Measurements from ENCODE around the gene PSAPL1. TPM values are rescaled to one million over a fixed set of nuclear protein-coding genes. Genes with fewer than 3 reads are reported as not detected.

Gene PSAPL1
- total RNA-seq, 4 donors from 2014 or later, result not detected

- Histone ChIP-seq H3K9me3 (peaks cover 0 to 4% of the 10 kb centered on the region in 2 donors), H3K4me3 (no peak overlapping the region), H3K27ac (no peak overlapping the region), H3K27me3 (no peaks in the 10 kb centered on the region), H3K36me3 (no peaks in the 10 kb centered on the region), H3K4me1 (no peaks in the 10 kb centered on the region)
- intact Hi-C loops (cut with DNase I; ENCODE audit: low total_unique reads) (no loop called here), in situ Hi-C loops (cut with MboI; ENCODE audit: low pct_ligation_motif_present in 1 of 4, low pct_unique_long_range_greater_than_20kb in 1 of 4, low sequenced_read_pairs in 3 of 4) (no loop called here)
- no peak for TF ChIP-seq EP300 (IDR thresholded peaks at IDR 0.05; ENCODE audit: low read depth)
- no peak for TF ChIP-seq POLR2AphosphoS5 (IDR thresholded peaks at IDR 0.05)
- no peak for TF ChIP-seq CTCF (IDR thresholded peaks at IDR 0.05)
- TF ChIP-seq POLR2A (IDR thresholded peaks at IDR 0.05), result no peak
- WGBS, 2 donors (ENCODE audit: low coverage in 1 of 2), result 78 to 87% methylated on average over 8 to 9 of the region's 9 CpGs
- no peak for DNase-seq
These were observed 30.3 kb upstream of the PSAPL1 start for GRCh38 chr4:7465017-7465416.

- WGBS, 2 donors (ENCODE audit: low coverage in 1 of 2), result 81% methylated on average over 5 of the region's 5 CpGs; no CpG with 5 or more reads in 1 of the 2 donors
- Histone ChIP-seq H3K27ac (no peak overlapping the region), H3K27me3 (no peaks in the 10 kb centered on the region), H3K4me3 (no peak overlapping the region), H3K9me3 (peaks cover 0 to 4% of the 10 kb centered on the region in 2 donors), H3K4me1 (no peaks in the 10 kb centered on the region), H3K36me3 (no peaks in the 10 kb centered on the region)
- no peak for DNase-seq
- in situ Hi-C loops (cut with MboI; ENCODE audit: low pct_ligation_motif_present in 1 of 4, low pct_unique_long_range_greater_than_20kb in 1 of 4, low sequenced_read_pairs in 3 of 4) (no loop called here), intact Hi-C loops (cut with DNase I; ENCODE audit: low total_unique reads) (no loop called here)
- TF ChIP-seq POLR2A (IDR thresholded peaks at IDR 0.05) (no peak), EP300 (IDR thresholded peaks at IDR 0.05; ENCODE audit: low read depth) (no peak), CTCF (IDR thresholded peaks at IDR 0.05) (no peak), POLR2AphosphoS5 (IDR thresholded peaks at IDR 0.05) (no peak)
These were observed 29.5 kb upstream of the PSAPL1 start for GRCh38 chr4:7464259-7464655.

GRCh38 chr4:7463566-7464258 is 29.0 kb upstream of the PSAPL1 start:
- Histone ChIP-seq H3K4me1 (no peaks in the 10 kb centered on the region), H3K27me3 (no peaks in the 10 kb centered on the region), H3K4me3 (no peak overlapping the region), H3K36me3 (no peaks in the 10 kb centered on the region), H3K9me3 (peaks cover 0 to 4% of the 10 kb centered on the region in 2 donors), H3K27ac (no peak overlapping the region)
- 50 to 76% methylated on average over 9 to 20 of the region's 20 CpGs for WGBS, 2 donors (ENCODE audit: low coverage in 1 of 2)
- intact Hi-C loops (cut with DNase I; ENCODE audit: low total_unique reads), result no loop called here
- no peak for DNase-seq
- TF ChIP-seq POLR2AphosphoS5 (IDR thresholded peaks at IDR 0.05), result no peak
- in situ Hi-C loops (cut with MboI; ENCODE audit: low pct_ligation_motif_present in 1 of 4, low pct_unique_long_range_greater_than_20kb in 1 of 4, low sequenced_read_pairs in 3 of 4), result no loop called here

- in situ Hi-C loops (cut with MboI; ENCODE audit: low pct_ligation_motif_present in 1 of 4, low pct_unique_long_range_greater_than_20kb in 1 of 4, low sequenced_read_pairs in 3 of 4), result no loop called here
- no peaks in the 10 kb centered on the region for H3K36me3 ChIP-seq
- no peak for TF ChIP-seq CTCF (IDR thresholded peaks at IDR 0.05)
- TF ChIP-seq EP300 (IDR thresholded peaks at IDR 0.05; ENCODE audit: low read depth), result no peak
- TF ChIP-seq POLR2AphosphoS5 (IDR thresholded peaks at IDR 0.05), result no peak
- intact Hi-C loops (cut with DNase I; ENCODE audit: low total_unique reads), result no loop called here
- peaks cover 0 to 4% of the 10 kb centered on the region in 2 donors for H3K9me3 ChIP-seq
- H3K4me3 ChIP-seq, result no peak overlapping the region
- no peaks in the 10 kb centered on the region for H3K27me3 ChIP-seq
- no peak for DNase-seq
- WGBS, 2 donors (ENCODE audit: low coverage in 1 of 2), result 29% methylated on average over 11 of the region's 11 CpGs; no CpG with 5 or more reads in 1 of the 2 donors
- H3K27ac ChIP-seq, result no peak overlapping the region
- H3K4me1 ChIP-seq, result no peaks in the 10 kb centered on the region
These were observed 27.8 kb upstream of the PSAPL1 start for GRCh38 chr4:7462509-7462971.
